ENCODE results near the gene FAM81A.

Gene FAM81A

DNA sequence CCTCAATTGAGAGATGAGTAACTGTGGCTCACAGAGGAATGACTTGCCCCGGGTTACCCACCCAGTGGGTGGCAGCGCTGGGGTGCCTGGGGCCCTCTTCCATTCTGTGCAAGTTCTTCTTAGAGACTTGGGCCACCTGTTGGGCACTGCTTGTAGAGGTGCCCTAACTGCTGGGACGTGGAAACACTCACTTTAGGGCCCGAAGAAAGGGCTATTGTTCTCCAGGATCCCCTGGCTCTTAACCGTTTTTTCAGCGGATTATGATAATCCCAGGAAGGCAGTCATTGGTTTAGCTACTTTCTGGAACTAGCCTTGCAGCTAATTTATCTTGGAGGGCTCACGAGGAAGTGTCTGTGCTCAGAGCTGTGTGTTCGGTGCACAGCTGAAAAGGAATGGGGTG is 107.6 kb downstream of the FAM81A start:
- no peak for DNase-seq

DNA sequence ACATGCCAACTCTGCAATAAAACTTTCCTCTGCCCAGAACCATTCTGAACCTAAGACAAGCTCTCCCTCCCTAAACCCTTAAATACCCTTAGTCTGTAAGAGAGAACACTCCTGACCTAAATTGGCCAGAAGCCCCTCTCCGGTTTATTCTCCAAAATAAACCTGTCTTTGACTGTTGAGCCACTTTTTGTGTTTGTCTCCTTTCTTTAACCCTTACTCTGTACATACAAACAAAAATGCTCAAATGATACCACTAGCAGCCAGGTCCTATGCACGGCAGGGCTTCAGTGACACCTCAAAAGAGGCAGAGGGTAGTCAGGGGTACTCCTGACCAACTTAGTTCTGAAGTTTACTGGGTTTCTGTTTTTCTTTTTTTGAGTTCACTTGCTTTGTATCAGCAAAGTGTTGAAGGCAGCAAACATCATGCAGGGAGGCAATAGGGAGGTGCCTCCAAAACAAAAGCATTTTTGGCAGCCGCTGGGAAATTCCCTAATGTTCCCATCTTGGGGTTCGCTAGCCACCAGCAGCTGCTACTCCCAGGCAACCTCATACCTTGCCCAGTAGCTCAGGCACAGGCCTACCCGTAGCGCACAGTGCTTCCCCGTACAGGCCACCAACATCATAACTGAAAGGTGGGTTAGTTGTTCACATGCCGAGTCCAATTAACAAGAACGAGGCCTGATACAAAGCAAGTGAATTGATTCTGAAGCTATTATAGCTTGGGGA is 110.7 kb downstream of the FAM81A start:
- no peak for DNase-seq

DNA sequence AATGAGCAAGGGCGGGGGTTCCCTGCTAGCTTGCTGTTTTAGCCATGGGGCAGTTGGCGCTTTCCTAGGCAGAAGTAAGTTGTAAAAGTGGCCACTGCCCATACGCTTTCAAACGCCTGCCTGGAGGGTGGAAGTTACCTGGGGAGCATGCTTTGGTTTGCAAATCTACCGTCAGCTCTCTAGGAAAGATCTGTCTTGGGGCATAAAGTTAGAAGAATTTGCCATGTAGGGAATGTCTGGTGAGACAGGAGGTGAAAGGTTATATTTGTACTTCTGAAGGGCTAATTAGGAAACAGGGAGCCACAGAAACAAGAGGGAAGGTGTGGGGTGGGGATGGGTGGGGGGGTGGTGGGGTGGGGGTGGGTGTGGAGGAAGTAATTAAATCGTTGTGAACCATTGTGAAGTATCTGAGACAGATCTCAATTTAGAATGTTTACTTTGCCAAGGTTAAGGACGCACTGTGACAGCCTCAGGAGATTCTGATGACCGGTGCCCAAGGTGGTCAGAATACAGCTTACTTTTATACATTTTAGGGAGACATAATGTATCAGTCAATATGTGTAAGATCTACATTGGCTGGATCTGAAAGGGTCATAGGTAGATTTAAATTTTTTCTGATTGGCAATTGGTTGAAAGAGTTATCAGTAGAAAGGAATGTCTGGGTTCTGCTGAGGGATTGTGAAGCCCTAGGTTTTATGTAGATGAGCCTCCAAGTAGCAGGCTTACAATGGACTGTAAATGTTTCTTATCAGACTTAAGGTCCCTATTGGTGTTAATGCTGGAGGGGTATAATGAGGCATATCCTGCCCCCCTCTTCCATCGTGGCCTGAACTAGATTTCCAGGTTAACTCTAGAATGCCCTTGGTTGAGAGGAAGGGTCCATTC is 111.6 kb downstream of the FAM81A start:
- no peak for DNase-seq

DNA sequence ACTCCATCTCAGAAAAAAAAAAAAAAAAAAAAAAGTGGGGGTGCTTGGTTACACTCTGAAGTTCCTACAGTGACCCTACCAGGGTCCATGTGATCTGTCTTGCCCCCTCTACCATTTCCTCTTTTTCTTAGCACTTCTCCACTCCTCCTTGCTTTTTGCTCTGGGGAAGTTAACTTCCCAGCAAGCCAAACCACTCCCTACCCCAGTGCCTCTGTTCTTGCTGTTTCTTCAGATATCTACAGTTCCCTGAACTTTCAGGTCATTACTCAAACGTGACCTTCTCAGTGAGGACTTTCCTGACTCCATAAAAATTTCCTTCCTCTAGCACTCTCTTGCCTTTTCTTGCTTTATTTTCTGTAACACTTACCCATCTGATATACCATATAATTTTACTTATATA is 112.5 kb downstream of the FAM81A start:
- no peak for DNase-seq

DNA sequence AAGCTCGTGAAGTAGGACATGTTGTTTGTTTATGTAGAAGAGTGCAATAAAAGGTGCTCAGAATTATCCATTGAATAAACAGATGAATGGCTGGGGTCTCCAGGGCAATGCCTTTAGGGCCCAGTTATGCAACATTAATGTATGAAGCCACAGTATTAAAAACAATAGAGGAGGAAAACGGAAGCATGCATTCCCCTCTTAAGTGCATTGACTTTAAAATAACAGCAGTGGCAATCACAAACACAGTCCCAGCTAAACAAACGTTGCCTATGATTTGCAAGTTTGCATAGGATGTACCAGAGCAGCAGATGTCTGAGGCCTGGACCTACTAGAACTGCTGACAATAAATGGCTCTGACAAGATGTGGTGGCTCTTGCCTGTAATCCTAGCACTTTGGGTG is 113.0 kb downstream of the FAM81A start:
- no peak for DNase-seq

DNA sequence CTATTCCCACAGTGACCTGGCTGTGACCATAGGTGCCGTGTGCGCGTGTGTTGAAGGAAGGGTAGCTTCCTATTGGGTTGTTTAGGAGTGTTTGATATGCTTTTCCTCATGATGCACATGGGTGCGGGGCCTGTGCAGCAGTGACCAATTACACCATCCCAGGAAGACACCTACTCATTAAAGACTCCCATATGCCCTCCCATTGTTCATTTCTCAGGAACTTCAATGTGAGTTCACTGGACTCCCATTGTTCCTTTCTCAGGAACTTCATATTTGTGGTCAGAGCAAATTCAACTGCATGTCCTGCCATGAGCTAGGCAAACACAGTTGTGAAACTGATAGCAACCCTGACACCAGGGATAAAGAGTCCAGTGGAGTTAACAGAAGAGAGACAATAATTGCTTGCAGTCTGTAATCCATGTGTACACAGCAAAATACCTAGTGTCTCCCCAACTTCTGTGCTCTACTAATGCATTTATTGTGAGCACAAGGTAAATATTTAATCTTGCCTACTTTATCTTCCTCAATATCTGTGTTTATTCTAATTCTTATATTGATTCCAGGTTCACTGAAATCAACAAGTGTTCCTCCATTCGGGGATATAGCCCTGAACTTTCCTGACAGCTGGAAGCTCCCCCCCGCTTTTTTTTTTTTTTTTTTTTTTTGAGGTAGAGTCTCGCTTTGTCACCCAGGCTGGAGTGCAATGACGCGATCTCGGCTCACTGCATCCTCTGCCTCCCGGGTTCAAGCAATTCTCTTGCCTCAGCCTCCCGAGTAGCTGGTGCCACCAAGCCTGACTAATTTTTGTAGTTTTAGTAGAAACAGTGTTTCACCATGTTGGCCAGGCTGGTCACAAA is 116.1 kb downstream of the FAM81A start:
- no peak for DNase-seq

DNA sequence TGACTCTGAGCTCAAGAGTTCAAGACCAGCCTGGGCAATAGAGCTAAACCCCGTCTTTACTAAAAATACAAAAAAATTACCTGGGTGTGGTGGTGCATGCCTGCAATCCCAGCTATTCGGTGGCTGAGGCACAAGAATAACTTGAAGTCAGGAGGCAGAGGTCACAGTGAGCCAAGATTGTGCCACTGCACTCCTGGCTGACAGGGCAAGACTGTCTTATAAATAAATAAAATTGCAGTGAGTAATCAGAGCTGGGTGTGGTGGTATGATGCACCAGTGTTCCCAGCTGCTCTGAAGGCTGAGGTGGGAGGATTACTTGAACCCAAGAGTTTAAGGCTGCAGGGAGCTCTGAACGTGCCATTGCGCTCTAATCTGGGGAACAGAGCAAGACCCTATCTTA is 117.7 kb downstream of the FAM81A start:
- no peak for DNase-seq

DNA sequence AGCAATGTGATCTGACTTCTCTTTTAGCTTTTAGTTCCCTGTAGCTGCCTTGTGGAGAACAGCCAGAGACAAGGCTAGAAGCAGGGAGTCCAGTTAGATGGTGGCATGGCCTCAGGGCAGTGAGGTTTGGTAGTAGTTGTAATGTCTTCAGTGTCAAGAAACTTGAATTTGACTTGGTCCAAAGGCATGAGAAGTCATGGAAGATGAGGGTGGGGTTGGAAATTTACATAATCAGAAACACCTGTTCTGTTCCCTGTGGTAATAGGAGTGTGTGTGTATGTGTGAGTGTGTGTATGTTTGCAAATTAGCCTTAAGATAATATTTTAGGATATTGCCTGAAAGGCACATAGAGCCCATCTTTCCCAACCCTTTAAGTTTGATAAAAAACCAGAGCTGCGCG is 118.4 kb downstream of the FAM81A start:
- DNase-seq, result no peak

DNA sequence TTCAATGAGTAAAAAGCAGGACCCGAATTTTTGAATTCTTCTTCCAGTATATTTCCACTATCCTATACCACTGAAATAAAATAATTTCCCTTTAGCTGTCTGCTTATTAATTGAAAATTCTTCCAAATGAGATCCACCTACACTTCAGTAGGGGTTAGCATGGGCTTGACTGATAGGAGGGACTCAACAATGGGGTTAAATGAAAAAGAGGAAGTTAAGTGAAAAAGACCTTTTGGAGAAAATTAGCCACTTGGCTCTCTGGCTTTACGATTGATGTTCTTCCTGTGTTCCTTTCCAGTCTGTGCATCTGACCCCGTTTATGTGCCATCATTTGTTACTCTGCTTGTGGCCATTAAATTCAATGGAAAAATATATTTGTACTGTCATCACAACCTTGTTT is 119.6 kb downstream of the FAM81A start:
- no peak for DNase-seq

DNA sequence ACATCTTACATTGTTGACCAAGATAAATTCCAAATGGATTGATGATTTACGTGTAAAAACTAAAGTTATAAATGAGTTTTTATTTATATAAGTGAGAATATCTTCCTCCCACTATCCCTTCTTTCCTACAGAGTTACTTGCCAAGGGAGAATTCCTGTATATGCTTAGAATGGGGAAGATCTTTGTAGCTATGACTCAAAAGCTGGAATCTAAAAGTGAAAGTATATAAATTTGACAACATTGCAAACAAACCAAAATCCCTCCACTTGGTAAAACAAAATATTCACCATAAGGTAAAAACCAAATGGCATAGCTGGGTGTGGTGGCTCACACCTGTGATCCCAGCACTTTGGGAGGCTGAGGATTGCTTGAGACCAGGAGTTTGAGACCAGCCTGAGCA is 120.9 kb downstream of the FAM81A start:
- no peak for DNase-seq

DNA sequence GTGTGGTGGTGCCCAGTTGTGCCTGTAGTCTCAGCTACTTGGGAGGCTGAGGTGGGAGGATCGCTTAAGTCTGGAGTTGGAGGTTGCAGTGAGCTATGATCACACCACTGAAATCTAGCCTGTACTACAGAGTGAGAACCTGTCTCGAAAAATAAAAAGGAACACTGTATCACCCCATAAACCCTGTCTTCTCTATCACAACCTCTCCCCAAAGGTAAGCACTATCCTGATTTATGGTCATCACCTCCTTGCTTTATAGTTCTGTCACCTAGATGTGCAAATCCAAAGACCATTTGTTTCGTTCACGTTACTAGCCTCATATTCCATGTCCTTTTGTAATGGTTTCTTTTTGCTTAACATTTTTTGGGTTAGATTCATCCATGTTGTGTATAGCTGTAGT is 123.6 kb downstream of the FAM81A start:
- no peak for DNase-seq

DNA sequence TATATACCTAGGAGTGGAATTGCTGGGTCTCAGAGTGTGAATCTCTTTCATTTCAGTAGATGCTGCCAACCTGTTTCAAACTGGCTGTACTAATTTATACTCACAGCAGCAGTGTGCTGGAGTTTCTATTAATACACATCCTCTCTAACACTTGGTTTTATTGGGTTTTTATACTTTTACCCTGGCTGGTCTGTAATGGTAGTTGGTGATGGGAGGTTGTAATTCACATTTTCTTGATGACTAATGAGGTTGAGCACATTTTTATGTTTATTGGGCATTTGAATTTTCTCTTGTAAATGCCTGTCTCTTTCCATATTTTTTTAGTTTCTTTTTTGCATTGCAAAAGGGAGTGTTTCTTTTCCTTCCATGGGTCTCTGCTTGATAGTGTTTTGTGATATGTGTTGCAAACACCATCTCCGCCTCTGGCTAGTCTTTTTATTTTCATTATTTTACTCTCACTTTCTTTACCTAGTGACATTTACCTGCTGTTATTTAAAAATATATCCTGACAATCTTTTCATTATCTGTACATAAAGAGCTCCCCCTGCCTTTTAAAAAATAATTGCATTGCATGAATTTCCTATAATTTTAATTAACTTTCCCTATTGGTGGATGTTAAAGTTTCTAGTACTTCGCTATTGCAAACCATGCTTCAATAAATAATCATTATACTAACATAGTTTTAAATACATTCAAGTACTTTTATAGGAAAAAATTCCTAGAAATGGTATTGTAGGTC is 124.6 kb downstream of the FAM81A start:
- DNase-seq, result no peak

DNA sequence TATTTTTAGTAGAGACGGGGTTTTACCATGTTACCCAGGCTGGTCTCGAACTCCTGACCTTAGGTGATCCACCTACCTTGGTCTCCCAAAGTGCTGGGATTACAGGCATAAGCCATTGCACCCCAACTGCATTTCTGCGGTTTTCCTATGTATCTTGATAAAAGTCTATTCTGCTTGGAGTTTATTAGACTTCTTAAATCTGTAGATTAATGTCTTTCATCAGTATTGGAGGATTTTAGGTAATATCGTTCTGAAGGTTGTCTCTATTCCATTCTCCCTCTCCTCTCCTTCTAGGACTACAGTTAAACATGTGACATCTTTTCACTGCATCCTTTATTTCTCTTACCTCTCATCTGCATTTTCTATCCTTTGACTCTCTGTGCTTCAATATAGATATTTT is 127.3 kb downstream of the FAM81A start:
- DNase-seq, result no peak

DNA sequence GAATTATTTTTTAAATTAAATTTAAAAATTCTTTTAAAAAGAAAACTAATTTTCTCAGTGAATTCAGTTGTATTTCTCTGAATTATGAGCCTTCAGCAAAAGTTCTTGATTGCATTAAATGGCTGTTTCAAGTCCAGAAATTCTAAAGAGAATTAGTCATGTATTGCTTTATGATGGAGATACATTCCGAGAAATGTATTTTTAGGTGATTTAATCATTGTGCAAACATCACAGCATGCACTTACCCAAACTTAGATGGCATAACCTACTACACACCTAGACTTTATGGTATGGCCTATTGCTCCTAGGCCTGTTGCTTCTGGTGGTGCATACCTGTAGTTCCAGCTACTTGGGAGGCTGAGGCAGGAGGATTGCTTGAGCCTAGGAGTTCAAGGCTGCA is 129.3 kb downstream of the FAM81A start:
- DNase-seq, result no peak

DNA sequence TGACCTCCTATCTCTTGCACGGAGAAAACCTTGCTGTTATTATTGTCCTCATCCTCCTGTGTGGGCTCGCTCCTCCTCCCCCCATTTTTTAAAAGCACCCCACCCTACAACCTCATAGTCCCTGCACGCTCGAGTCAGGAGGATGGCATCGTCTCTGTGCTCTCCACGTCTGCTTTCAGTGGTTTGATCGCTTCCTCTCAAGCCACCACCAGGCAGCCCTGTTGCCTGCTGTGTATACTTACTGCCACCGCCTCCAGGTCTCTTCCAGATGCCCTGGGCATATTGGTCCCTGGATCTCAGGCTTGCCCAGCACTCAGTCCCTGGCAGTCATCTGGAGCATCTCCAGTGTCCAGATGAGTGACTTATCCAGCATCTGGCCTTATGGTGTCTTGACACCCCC is 131.5 kb downstream of the FAM81A start:
- no peak for DNase-seq

DNA sequence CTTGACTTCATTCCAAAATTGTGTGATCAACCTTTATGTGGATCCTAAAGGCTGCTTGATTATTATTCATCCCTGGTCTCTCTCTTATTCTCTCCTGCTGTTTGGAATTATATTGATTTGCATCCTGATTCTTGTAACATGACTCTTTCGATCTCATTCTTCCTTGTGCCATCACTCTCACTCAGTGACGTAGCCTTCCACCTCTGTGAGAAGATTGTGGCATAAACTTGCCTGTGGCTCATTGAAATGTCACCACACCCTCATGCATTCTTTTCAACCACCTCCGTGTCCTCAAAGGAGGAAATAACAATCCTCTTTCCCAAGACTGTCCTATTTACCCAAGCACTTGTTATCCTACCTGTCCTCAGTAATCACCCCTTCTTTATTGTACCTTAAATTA is 132.3 kb downstream of the FAM81A start:
- DNase-seq, result no peak

DNA sequence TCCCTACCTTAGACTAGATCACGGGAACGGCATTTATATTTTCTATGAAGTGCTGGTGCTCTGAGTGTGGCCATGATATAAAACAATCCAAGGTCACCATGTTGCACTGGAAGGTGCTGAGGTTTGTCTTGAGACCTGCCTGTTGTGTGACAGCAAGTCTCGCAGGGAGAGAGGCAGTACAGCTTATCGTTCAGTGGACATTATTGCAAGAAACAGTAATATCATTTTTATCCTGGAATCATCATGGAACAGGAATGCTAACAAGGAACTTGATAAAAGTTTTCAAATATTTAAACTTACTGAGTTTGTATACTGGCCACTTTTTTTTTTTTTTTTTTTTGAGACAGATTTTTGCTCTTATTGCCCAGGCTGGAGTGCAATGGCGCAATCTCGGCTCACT is 133.6 kb downstream of the FAM81A start:
- DNase-seq, result no peak
